Measurements from ENCODE around the gene OXLD1.

The OXLD1 gene

GRCh38 chr17:81713556-81714411 lies 47.4 kb upstream of the OXLD1 start:
- Histone ChIP-seq H3K36me3 (ENCODE audit: control insufficient read depth in 2 of 2, insufficient read depth in 1 of 2, low read length in 2 of 2) (peaks cover 9 to 55% of the 10 kb centered on the region in 2 experiments; a peak in 2 of 3 replicates), H3K4me1 (ENCODE audit: control insufficient read depth, insufficient read depth, low read length) (peaks cover 9% of the 10 kb centered on the region; the same call in 1 of the 2 replicates), H3K4me3 (ENCODE audit: low read depth, low read length) (peak overlapping the region; percentile 73), H3K27ac (ENCODE audit: extremely low read depth, low read depth, low read length) (peak overlapping the region; percentile 87), H3K9me3 (ENCODE audit: control insufficient read depth, insufficient read depth, low read depth, low read length) (no peaks in the 10 kb centered on the region)
- TF ChIP-seq ZBTB8A (tag by site-specific recombination; IDR thresholded peaks at IDR 0.05) (0 out of 2 replicates have a peak, but pooled peaks have one; percentile 14), KLF9 (tag by site-specific recombination; IDR thresholded peaks at IDR 0.05; ENCODE audit: low read depth) (no peak), ZNF600 (tag by site-specific recombination; IDR thresholded peaks at IDR 0.05) (0 out of 2 replicates have a peak, but pooled peaks have one; percentile 15), GLIS2 (tag by site-specific recombination; IDR thresholded peaks at IDR 0.05) (peak; percentile 45; the same call in 1 of the 2 replicates), SP7 (tag by site-specific recombination; IDR thresholded peaks at IDR 0.05) (0 out of 2 replicates have a peak, but pooled peaks have one; percentile 18), ZBTB17 (tag by site-specific recombination; IDR thresholded peaks at IDR 0.05) (no peak), ZNF560 (tag by site-specific recombination; IDR thresholded peaks at IDR 0.05; ENCODE audit: borderline replicate concordance) (no peak), HIC1 (tag by site-specific recombination; IDR thresholded peaks at IDR 0.05) (peak; percentile 48), SP2 (tag by site-specific recombination; IDR thresholded peaks at IDR 0.05) (peak; percentile 72), SP3 (tag by site-specific recombination; IDR thresholded peaks at IDR 0.05) (peak; percentile 51)
- POLR2A ChIA-PET = interaction anchor here (0.6 to 6.4 kb wide), 7 partner anchors 9 to 316 kb away, joined by 3 to 55 read pairs (median 4); partner anchors contain the start of genes ARL16, HGS and MRPL12
- CTCF ChIA-PET = interaction anchor here (0.7 to 2.6 kb wide), 5 partner anchors 12 to 385 kb away, joined by 3 to 13 read pairs (median 5); partner anchors contain the start of gene FASN

GRCh38 chr17:81713004-81713555 lies 46.7 kb upstream of the OXLD1 start:
- TF ChIP-seq ZFHX2 (tag by site-specific recombination; conservative IDR thresholded peaks at IDR 0.05) = peak; percentile 48; the same call in 1 of the 2 replicates
- TF ChIP-seq ZNF26 (tag by site-specific recombination; IDR thresholded peaks at IDR 0.05) = no peak
- TF ChIP-seq ZEB2 (tag by site-specific recombination; IDR thresholded peaks at IDR 0.05) = 0 out of 2 replicates have a peak, but pooled peaks have one; percentile 18
- no peak for TF ChIP-seq ZNF169 (tag by site-specific recombination; IDR thresholded peaks at IDR 0.05)
- TF ChIP-seq KLF8 (tag by site-specific recombination; IDR thresholded peaks at IDR 0.05) = 0 out of 2 replicates have a peak, but pooled peaks have one; percentile 8
- peak; percentile 93 for TF ChIP-seq MYNN (tag by site-specific recombination; IDR thresholded peaks at IDR 0.05; ENCODE audit: borderline replicate concordance)
- TF ChIP-seq ZNF19 (tag by site-specific recombination; IDR thresholded peaks at IDR 0.05; ENCODE audit: low read depth) = no peak
- TF ChIP-seq ZNF16 (tag by site-specific recombination; IDR thresholded peaks at IDR 0.05; ENCODE audit: low read depth) = no peak
- 0 out of 2 replicates have a peak, but pooled peaks have one; percentile 62 for TF ChIP-seq ZNF335 (tag by site-specific recombination; conservative IDR thresholded peaks at IDR 0.05)
- TF ChIP-seq PATZ1 (tag by site-specific recombination; IDR thresholded peaks at IDR 0.05) = 0 out of 2 replicates have a peak, but pooled peaks have one; percentile 51
- 0 out of 2 replicates have a peak, but pooled peaks have one; percentile 11 for TF ChIP-seq ZBTB10 (tag by site-specific recombination; IDR thresholded peaks at IDR 0.05)

More at GRCh38 chr17:81713004-81713555, 46.7 kb upstream of the OXLD1 start:
- peak overlapping the region; percentile 87 for H3K27ac ChIP-seq (ENCODE audit: extremely low read depth, low read depth, low read length)
- H3K9me3 ChIP-seq (ENCODE audit: control insufficient read depth, insufficient read depth, low read depth, low read length) = no peaks in the 10 kb centered on the region
- CTCF ChIA-PET = interaction anchor here (0.7 to 2.6 kb wide), 5 partner anchors 13 to 385 kb away, joined by 3 to 13 read pairs (median 5); partner anchors contain the start of gene FASN
- peak overlapping the region; percentile 73 for H3K4me3 ChIP-seq (ENCODE audit: low read depth, low read length)
- H3K4me1 ChIP-seq (ENCODE audit: control insufficient read depth, insufficient read depth, low read length) = peaks cover 9% of the 10 kb centered on the region; the same call in 1 of the 2 replicates
- POLR2A ChIA-PET = interaction anchor here (0.7 to 6.4 kb wide), 7 partner anchors 10 to 317 kb away, joined by 3 to 55 read pairs (median 4); partner anchors contain the start of genes ARL16, HGS and MRPL12
- peaks cover 3 to 57% of the 10 kb centered on the region in 2 experiments; a peak in 2 of 3 replicates for H3K36me3 ChIP-seq (ENCODE audit: control insufficient read depth in 2 of 2, insufficient read depth in 1 of 2, low read length in 2 of 2)
